DOHH2 (cell line): ENCODE measurements around the gene MYNN.

ENCODE experiments used
- H3F3A ChIP-seq: fragments of 200-600 bp; sonication (generic), shearing (Covaris generic); 2 replicates; pipeline ENCODE4 v1.6.0; 2016; ENCODE audit warnings: antibody characterized with exemption, mild to moderate bottlenecking; ENCODE audit not compliant: control insufficient read depth, insufficient read depth
- H3K27ac ChIP-seq: fragments of 200-600 bp; sonication (generic); 2 replicates; pipeline ENCODE4 v1.5.1; 2014; ENCODE audit warnings: low read depth, mild to moderate bottlenecking, low read length, moderate library complexity
- H3K27me3 ChIP-seq: fragments of 200-600 bp; sonication (generic); 2 replicates; pipeline ENCODE4 v1.6.1; 2014; ENCODE audit warnings: mild to moderate bottlenecking, low read length, mixed read lengths; ENCODE audit not compliant: control insufficient read depth
- H3K36me3 ChIP-seq: fragments of 200-600 bp; sonication (generic); 2 replicates; pipeline ENCODE4 v1.6.1; 2014; ENCODE audit warnings: mild to moderate bottlenecking, low read length, moderate library complexity, mixed read lengths; ENCODE audit not compliant: control insufficient read depth
- H3K4me1 ChIP-seq: fragments of 200-600 bp; sonication (generic); 2 replicates; pipeline ENCODE4 v1.6.1; 2014; ENCODE audit warnings: mild to moderate bottlenecking, low read length, mixed read lengths; ENCODE audit not compliant: control insufficient read depth
- H3K4me2 ChIP-seq: fragments of 200-600 bp; sonication (generic); 2 replicates; pipeline ENCODE4 v1.6.0; 2014; ENCODE audit warnings: mild to moderate bottlenecking, low read length, moderate library complexity
- H3K4me3 ChIP-seq: fragments of 200-600 bp; sonication (generic); 2 replicates; pipeline ENCODE4 v1.5.1; 2014; ENCODE audit warnings: mild to moderate bottlenecking, low read length, mixed read lengths
- H3K79me2 ChIP-seq: fragments of 200-600 bp; sonication (generic); 2 replicates; pipeline ENCODE4 v1.6.1; 2014; ENCODE audit warnings: mild to moderate bottlenecking, low read length, mixed read lengths; ENCODE audit not compliant: control insufficient read depth
- H3K9me2 ChIP-seq: fragments of 200-600 bp; sonication (generic); replicated peaks from 2 replicates; pipeline ENCODE4 v1.6.1; 2014; ENCODE audit warnings: mild to moderate bottlenecking, low read length, mixed read lengths; ENCODE audit not compliant: control insufficient read depth
- H3K9me3 ChIP-seq: fragments of 200-600 bp; sonication (generic); 2 replicates; pipeline ENCODE4 v1.6.1; 2014; ENCODE audit warnings: antibody characterized with exemption, low read length, mixed read lengths; ENCODE audit not compliant: control insufficient read depth, insufficient read depth
- H4K20me1 ChIP-seq: fragments of 200-600 bp; sonication (generic); 2 replicates; pipeline ENCODE4 v1.6.0; 2014; ENCODE audit warnings: low read depth, mild to moderate bottlenecking, antibody characterized with exemption, low read length, moderate library complexity; ENCODE audit not compliant: control insufficient read depth, insufficient read depth
- EZH2phosphoT487 ChIP-seq: fragments of 200-600 bp; sonication (generic); IDR thresholded peaks from 2 replicates; pipeline ENCODE4 v1.6.1; 2017; ENCODE audit warnings: borderline replicate concordance, mild to moderate bottlenecking, antibody characterized with exemption, low read length, moderate library complexity, mixed read lengths
- TF ChIP-seq, protein P1 (sequence below): fragments of 200-600 bp; sonication (generic); IDR thresholded peaks from one replicate; pipeline ENCODE4 v1.5.1; 2014; ENCODE audit warnings: antibody characterized with exemption, mild to moderate bottlenecking, low read depth, low read length; ENCODE audit not compliant: poor library complexity, severe bottlenecking

MYNN gene

GRCh38 chr3:169772305-169772896 lies 795 bp upstream of the MYNN start:
- H4K20me1 ChIP-seq = peaks cover 2% of the 10 kb centered on the region
- no peaks in the 10 kb centered on the region for H3K27me3 ChIP-seq
- H3K4me1 ChIP-seq = peaks cover 33% of the 10 kb centered on the region
- peak overlapping the region; percentile 96 for H3K4me3 ChIP-seq
- peak overlapping the region; percentile 97 for H3K27ac ChIP-seq
- peaks cover 36% of the 10 kb centered on the region for H3F3A ChIP-seq
- peaks cover 51% of the 10 kb centered on the region for H3K79me2 ChIP-seq
- H3K36me3 ChIP-seq = peaks cover 47% of the 10 kb centered on the region
- no peaks in the 10 kb centered on the region for H3K9me2 ChIP-seq
- H3K4me2 ChIP-seq = peak overlapping the region; percentile 80
- no peaks in the 10 kb centered on the region for H3K9me3 ChIP-seq
- TF ChIP-seq, protein P1, sequence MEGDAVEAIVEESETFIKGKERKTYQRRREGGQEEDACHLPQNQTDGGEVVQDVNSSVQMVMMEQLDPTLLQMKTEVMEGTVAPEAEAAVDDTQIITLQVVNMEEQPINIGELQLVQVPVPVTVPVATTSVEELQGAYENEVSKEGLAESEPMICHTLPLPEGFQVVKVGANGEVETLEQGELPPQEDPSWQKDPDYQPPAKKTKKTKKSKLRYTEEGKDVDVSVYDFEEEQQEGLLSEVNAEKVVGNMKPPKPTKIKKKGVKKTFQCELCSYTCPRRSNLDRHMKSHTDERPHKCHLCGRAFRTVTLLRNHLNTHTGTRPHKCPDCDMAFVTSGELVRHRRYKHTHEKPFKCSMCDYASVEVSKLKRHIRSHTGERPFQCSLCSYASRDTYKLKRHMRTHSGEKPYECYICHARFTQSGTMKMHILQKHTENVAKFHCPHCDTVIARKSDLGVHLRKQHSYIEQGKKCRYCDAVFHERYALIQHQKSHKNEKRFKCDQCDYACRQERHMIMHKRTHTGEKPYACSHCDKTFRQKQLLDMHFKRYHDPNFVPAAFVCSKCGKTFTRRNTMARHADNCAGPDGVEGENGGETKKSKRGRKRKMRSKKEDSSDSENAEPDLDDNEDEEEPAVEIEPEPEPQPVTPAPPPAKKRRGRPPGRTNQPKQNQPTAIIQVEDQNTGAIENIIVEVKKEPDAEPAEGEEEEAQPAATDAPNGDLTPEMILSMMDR = no peak
- no peak for TF ChIP-seq EZH2phosphoT487

DNA sequence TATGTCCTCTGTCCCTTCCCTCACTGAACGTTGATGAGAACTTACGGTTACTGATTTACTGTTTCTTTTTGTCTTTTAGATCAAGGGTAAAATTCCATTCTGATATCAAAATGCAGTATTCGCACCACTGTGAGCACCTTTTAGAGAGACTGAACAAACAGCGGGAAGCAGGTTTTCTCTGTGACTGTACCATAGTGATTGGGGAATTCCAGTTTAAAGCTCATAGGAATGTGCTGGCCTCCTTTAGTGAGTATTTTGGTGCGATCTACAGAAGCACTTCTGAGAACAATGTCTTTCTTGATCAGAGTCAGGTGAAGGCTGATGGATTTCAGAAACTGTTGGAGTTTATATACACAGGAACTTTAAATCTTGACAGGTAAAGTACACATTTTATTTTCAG lies 990 bp downstream of the MYNN start:
- Histone ChIP-seq H3K4me2 (peak overlapping the region; percentile 80), H3F3A (peaks cover 22% of the 10 kb centered on the region), H3K4me3 (peak overlapping the region; percentile 96), H3K9me3 (no peaks in the 10 kb centered on the region), H4K20me1 (peaks cover 2% of the 10 kb centered on the region), H3K27ac (no peak overlapping the region), H3K27me3 (no peaks in the 10 kb centered on the region), H3K9me2 (no peaks in the 10 kb centered on the region), H3K79me2 (peaks cover 69% of the 10 kb centered on the region), H3K4me1 (peaks cover 36% of the 10 kb centered on the region), H3K36me3 (peaks cover 65% of the 10 kb centered on the region)
- TF ChIP-seq, protein P1 = no peak

DNA sequence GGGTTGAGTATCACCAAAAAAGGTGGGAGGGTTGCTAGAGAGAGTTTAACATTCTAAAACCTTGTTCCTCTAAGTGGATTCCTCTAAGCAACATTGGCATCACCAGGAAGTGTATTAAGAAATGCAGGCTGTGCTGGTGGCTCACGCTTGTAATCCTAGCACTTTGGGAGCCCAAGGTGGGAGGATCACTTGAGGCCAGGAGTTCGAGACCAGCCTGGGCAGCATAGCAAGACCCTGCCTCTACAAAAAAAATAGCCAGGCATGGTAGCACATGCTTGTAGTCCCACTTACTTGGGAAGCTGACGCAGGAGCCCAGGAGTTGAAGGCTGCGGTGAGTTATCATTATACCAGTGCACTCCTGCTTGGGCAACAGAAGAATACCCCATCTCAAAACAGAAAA lies 4.6 kb downstream of the MYNN start:
- TF ChIP-seq, protein P1 = no peak
- no peak for TF ChIP-seq EZH2phosphoT487
- Histone ChIP-seq H3K36me3 (peaks cover 94% of the 10 kb centered on the region), H3K27ac (no peak overlapping the region)

More for the DNA sequence above, 4.6 kb downstream of the MYNN start:
- Histone ChIP-seq H3K27me3 (no peaks in the 10 kb centered on the region), H3F3A (peaks cover 4% of the 10 kb centered on the region), H3K9me3 (no peaks in the 10 kb centered on the region), H3K4me1 (peaks cover 29% of the 10 kb centered on the region), H3K4me3 (no peak overlapping the region), H4K20me1 (peaks cover 2% of the 10 kb centered on the region), H3K9me2 (no peaks in the 10 kb centered on the region), H3K4me2 (no peak overlapping the region), H3K79me2 (peaks cover 84% of the 10 kb centered on the region)
